ENCODE results near the gene SHB.

DNA sequence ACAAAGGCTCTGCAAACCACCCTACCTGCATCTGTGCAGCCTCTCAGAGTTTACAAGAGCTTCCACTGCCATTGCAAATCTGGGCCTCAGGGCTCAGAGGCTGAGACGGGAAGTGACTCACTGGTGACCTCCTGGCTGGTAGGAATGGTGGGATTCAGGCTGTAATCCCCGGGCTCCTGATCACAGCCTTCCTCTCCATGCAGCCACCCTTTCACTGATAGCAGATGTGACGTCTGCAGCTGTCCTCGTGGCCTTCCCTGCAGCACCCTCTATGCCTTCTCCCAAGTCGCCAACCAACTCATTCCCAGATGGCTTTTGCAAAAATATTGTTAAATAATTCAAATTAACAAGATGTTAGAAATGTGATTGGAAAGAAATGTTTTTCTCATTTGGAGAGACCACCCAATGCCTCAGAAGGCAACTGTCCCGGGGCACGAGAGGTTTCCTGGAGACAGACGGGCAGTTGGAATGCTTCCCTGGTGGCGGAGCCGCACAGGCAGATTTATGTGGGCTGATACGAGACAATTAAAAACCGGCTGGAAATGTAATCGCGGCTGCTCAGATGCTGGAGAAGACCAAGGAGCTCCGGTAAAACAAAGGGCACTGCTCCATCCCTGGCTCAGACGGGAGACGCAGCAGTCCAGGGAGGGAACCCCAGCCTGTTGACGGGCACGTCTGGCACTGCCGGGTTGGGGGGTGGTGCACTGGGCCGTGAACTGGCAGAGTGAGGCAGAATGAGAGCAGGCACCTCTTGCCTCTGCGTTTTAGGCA is 130.7 kb downstream of the SHB start:
- TF ChIP-seq CTCF (conservative IDR thresholded peaks at IDR 0.05; ENCODE audit: low read depth, low read length) (no peak), EZH2 (IDR thresholded peaks at IDR 0.05; ENCODE audit: borderline replicate concordance, low read depth, low read length, poor library complexity, severe bottlenecking) (no peak)

Data from A673 (cell line).